Vagina (tissue), 2 donors: ENCODE results near the gene BPTF. TPM values are rescaled to one million over a fixed set of nuclear protein-coding genes. Genes with fewer than 3 reads are reported as not detected.

ENCODE experiments used
- DNase-seq, 2 donors: peaks; one replicate each; pipeline ENCODE4 v3.0.0-alpha.2; 2017; ENCODE audit errors: extremely low spot score in 2 of 2
- H3K27ac ChIP-seq: fragments of 200-600 bp; sonication (generic); one replicate; pipeline ENCODE4 v1.5.1; 2019
- H3K27me3 ChIP-seq: fragments of 200-600 bp; sonication (generic); one replicate; pipeline ENCODE4 v1.5.1; 2019
- H3K36me3 ChIP-seq, 2 donors: fragments of 200-600 bp; sonication (generic); one replicate each; pipeline ENCODE4 v1.5.1; 2017 to 2019
- H3K4me1 ChIP-seq: fragments of 200-600 bp; sonication (generic); one replicate; pipeline ENCODE4 v1.5.1; 2019
- H3K4me3 ChIP-seq, 2 donors: fragments of 200-600 bp; sonication (generic); 1 replicate in 1 of 2; 2 replicates in 1 of 2; pipeline ENCODE4 v1.5.1; 2016 to 2019
- H3K9me3 ChIP-seq: fragments of 200-600 bp; sonication (generic); one replicate; pipeline ENCODE4 v1.5.1; 2019
- CTCF ChIP-seq, 3 experiments: fragments of 450-650 bp in 2 of 3; fragments of 200-600 bp in 1 of 3; sonication (generic) in 1 of 3; IDR thresholded peaks; one replicate each; pipeline ENCODE4 v1.5.1; 2017 to 2019; ENCODE audit warnings: antibody characterized with exemption in 3 of 3, mild to moderate bottlenecking in 2 of 3, moderate library complexity in 2 of 3
- POLR2A ChIP-seq, 2 donors: fragments of 450-650 bp; IDR thresholded peaks; one replicate each; pipeline ENCODE4 v1.6.1; 2017; ENCODE audit warnings: antibody characterized with exemption in 2 of 2, mild to moderate bottlenecking in 2 of 2, moderate library complexity in 2 of 2
- POLR2AphosphoS5 ChIP-seq, 2 donors: sonication (generic); formaldehyde crosslinking; IDR thresholded peaks; one replicate each; pipeline ENCODE4 v1.9.0; 2017; ENCODE audit warnings: antibody characterized with exemption in 2 of 2, mild to moderate bottlenecking in 2 of 2, low read depth in 1 of 2; ENCODE audit not compliant: insufficient read depth in 1 of 2
- intact Hi-C: fragments of 100-400 bp; cut with DNase I; formaldehyde crosslinking; loops from one replicate; pipeline ENCODE4 v1.15.1; 2023
- total RNA-seq: library from RNA; depleted of rRNA; stranded (reverse); fragments of >200 nt; gene quantifications from one replicate; pipeline ENCODE4 v1.2.3, GENCODE V29; 2016

The BPTF gene
- total RNA-seq, 1 donor from 2014 or later, result 146 TPM

- H3K9me3 ChIP-seq, result no peaks in the 10 kb centered on the region
- no peak for DNase-seq
- TF ChIP-seq POLR2AphosphoS5 (IDR thresholded peaks at IDR 0.05; ENCODE audit: insufficient read depth in 1 of 2, low read depth in 1 of 2) (no peak), POLR2A (IDR thresholded peaks at IDR 0.05) (no peak), CTCF (IDR thresholded peaks at IDR 0.05) (no peak)
- no peak overlapping the region for H3K27ac ChIP-seq
- no peaks in the 10 kb centered on the region for H3K36me3 ChIP-seq
- H3K4me3 ChIP-seq, result no peak overlapping the region
- intact Hi-C loops, result no loop called here
- no peaks in the 10 kb centered on the region for H3K27me3 ChIP-seq
- H3K4me1 ChIP-seq, result peaks cover 65% of the 10 kb centered on the region
Observed at GRCh38 chr17:67834634-67835033, 9.3 kb downstream of the BPTF start.

GRCh38 chr17:67836205-67836987 lies 11.1 kb downstream of the BPTF start:
- H3K36me3 ChIP-seq, result no peaks in the 10 kb centered on the region
- no peak overlapping the region for H3K4me3 ChIP-seq
- peaks cover 55% of the 10 kb centered on the region for H3K4me1 ChIP-seq
- DNase-seq, result no peak
- no peak overlapping the region for H3K27ac ChIP-seq
- TF ChIP-seq CTCF (IDR thresholded peaks at IDR 0.05) (no peak), POLR2AphosphoS5 (IDR thresholded peaks at IDR 0.05; ENCODE audit: insufficient read depth in 1 of 2, low read depth in 1 of 2) (no peak), POLR2A (IDR thresholded peaks at IDR 0.05) (no peak)
- intact Hi-C loops, result no loop called here
- no peaks in the 10 kb centered on the region for H3K9me3 ChIP-seq
- H3K27me3 ChIP-seq, result no peaks in the 10 kb centered on the region

GRCh38 chr17:67837965-67838364 lies 12.7 kb downstream of the BPTF start:
- H3K4me1 ChIP-seq, result peaks cover 49% of the 10 kb centered on the region
- intact Hi-C loops, result no loop called here
- no peak overlapping the region for H3K27ac ChIP-seq
- no peak for DNase-seq
- TF ChIP-seq POLR2A (IDR thresholded peaks at IDR 0.05) (no peak), CTCF (IDR thresholded peaks at IDR 0.05) (no peak), POLR2AphosphoS5 (IDR thresholded peaks at IDR 0.05; ENCODE audit: insufficient read depth in 1 of 2, low read depth in 1 of 2) (no peak)
- no peaks in the 10 kb centered on the region for H3K27me3 ChIP-seq
- H3K4me3 ChIP-seq, result no peak overlapping the region
- H3K36me3 ChIP-seq, result no peaks in the 10 kb centered on the region
- H3K9me3 ChIP-seq, result no peaks in the 10 kb centered on the region

GRCh38 chr17:67838538-67838937 lies 13.2 kb downstream of the BPTF start:
- DNase-seq, result no peak
- intact Hi-C loops, result no loop called here
- H3K4me1 ChIP-seq, result peaks cover 49% of the 10 kb centered on the region
- no peak overlapping the region for H3K4me3 ChIP-seq
- no peaks in the 10 kb centered on the region for H3K9me3 ChIP-seq
- H3K36me3 ChIP-seq, result no peaks in the 10 kb centered on the region
- H3K27ac ChIP-seq, result no peak overlapping the region
- no peak for TF ChIP-seq POLR2A (IDR thresholded peaks at IDR 0.05)
- no peak for TF ChIP-seq CTCF (IDR thresholded peaks at IDR 0.05)
- no peak for TF ChIP-seq POLR2AphosphoS5 (IDR thresholded peaks at IDR 0.05; ENCODE audit: insufficient read depth in 1 of 2, low read depth in 1 of 2)
- H3K27me3 ChIP-seq, result no peaks in the 10 kb centered on the region

GRCh38 chr17:67841992-67842391 lies 16.7 kb downstream of the BPTF start:
- H3K4me1 ChIP-seq, result peaks cover 27% of the 10 kb centered on the region
- intact Hi-C loops, result no loop called here
- no peak overlapping the region for H3K4me3 ChIP-seq
- H3K27me3 ChIP-seq, result no peaks in the 10 kb centered on the region
- no peak for TF ChIP-seq CTCF (IDR thresholded peaks at IDR 0.05)
- no peak for TF ChIP-seq POLR2AphosphoS5 (IDR thresholded peaks at IDR 0.05; ENCODE audit: insufficient read depth in 1 of 2, low read depth in 1 of 2)
- TF ChIP-seq POLR2A (IDR thresholded peaks at IDR 0.05), result no peak
- DNase-seq, result no peak
- H3K27ac ChIP-seq, result no peak overlapping the region
- H3K36me3 ChIP-seq, result no peaks in the 10 kb centered on the region
- no peaks in the 10 kb centered on the region for H3K9me3 ChIP-seq
